ENCODE results near the gene HELZ.

GRCh38 chr17:67187927-67188326, 57.1 kb downstream of the HELZ start:
- TF ChIP-seq CTCF (IDR thresholded peaks at IDR 0.05) (no peak), POLR2A (IDR thresholded peaks at IDR 0.05) (no peak)
